ENCODE measurements around the gene GUCY1B1. TPM values are rescaled to one million over a fixed set of nuclear protein-coding genes. Genes with fewer than 3 reads are reported as not detected.

GUCY1B1 gene
- total RNA-seq, 1 experiment from 2014 or later = not detected

GRCh38 chr4:155774033-155774432 is 15.2 kb downstream of the GUCY1B1 start (continued):
- TF ChIP-seq, protein P1, sequence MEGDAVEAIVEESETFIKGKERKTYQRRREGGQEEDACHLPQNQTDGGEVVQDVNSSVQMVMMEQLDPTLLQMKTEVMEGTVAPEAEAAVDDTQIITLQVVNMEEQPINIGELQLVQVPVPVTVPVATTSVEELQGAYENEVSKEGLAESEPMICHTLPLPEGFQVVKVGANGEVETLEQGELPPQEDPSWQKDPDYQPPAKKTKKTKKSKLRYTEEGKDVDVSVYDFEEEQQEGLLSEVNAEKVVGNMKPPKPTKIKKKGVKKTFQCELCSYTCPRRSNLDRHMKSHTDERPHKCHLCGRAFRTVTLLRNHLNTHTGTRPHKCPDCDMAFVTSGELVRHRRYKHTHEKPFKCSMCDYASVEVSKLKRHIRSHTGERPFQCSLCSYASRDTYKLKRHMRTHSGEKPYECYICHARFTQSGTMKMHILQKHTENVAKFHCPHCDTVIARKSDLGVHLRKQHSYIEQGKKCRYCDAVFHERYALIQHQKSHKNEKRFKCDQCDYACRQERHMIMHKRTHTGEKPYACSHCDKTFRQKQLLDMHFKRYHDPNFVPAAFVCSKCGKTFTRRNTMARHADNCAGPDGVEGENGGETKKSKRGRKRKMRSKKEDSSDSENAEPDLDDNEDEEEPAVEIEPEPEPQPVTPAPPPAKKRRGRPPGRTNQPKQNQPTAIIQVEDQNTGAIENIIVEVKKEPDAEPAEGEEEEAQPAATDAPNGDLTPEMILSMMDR (IDR thresholded peaks at IDR 0.05 in 2 of 3, conservative IDR thresholded peaks at IDR 0.05 in 1 of 3; ENCODE audit: borderline replicate concordance in 1 of 3, insufficient read depth in 1 of 3, low read depth in 2 of 3, low read length in 2 of 3) = no peak
- no peak for TF ChIP-seq TCF7L2 (IDR thresholded peaks at IDR 0.05; ENCODE audit: borderline replicate concordance, extremely low read depth, insufficient read depth, insufficient read length)
- no peak for TF ChIP-seq MAX (IDR thresholded peaks at IDR 0.05)
- TF ChIP-seq SRF (IDR thresholded peaks at IDR 0.05; ENCODE audit: low read depth) = no peak
- no peak for TF ChIP-seq ZFX (IDR thresholded peaks at IDR 0.05)
- TF ChIP-seq ZNF274 (IDR thresholded peaks at IDR 0.05; ENCODE audit: low read depth, low read length) = no peak
- TF ChIP-seq POLR2A (IDR thresholded peaks at IDR 0.05; ENCODE audit: borderline replicate concordance, extremely low read depth, insufficient read depth, insufficient read length) = no peak
- TF ChIP-seq SIN3A (IDR thresholded peaks at IDR 0.05; ENCODE audit: low read depth) = no peak
- no peak for TF ChIP-seq CEBPB (IDR thresholded peaks at IDR 0.05; ENCODE audit: low read depth)
- no peak for TF ChIP-seq RAD21 (IDR thresholded peaks at IDR 0.05; ENCODE audit: low read depth)
- TF ChIP-seq ELF1 (IDR thresholded peaks at IDR 0.05; ENCODE audit: borderline replicate concordance, low read depth) = no peak

DNA sequence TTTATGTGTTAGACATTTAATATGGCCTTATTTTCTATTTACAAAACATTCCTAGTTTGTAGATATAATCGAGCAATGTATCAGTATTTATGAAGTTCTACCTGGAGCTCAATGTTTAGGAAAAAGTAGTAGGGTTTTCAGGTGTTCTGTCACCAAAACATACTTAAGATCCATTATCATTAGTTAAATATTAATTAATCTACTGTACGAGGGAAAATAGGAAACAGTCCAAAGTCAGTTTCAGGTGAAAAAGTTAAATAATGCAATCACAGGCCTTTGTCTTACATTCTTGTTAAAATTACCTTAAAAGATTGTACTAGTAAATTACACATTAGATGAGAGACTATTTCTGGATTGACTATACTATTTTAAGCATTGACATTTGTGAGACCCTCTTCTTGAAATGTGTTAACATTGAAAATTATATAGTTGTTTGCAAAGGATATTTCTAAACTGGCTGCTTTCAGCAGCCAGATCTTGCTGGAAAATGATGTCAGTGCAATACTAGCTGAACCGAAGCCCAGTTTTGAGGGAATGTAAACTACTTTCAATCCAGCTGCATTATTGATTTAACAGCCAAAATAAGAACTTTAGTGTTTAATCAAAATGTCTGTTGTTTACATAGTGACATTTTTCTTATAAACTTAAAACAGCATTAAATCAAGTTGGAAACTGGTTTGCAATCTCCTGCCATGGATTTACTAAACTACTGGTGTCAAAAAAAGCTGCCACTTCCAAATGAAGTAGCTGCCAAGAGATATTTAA is 19.3 kb downstream of the GUCY1B1 start:
- Histone ChIP-seq H3K36me3 (ENCODE audit: control insufficient read depth in 1 of 2, insufficient read depth in 2 of 2, low read length in 2 of 2) (no peaks in the 10 kb centered on the region), H3K4me2 (ENCODE audit: low read length) (no peak overlapping the region), H3K27ac (ENCODE audit: low read depth, low read length) (no peak overlapping the region), H3K9me3 (ENCODE audit: control insufficient read depth in 1 of 2, insufficient read depth in 1 of 2, low read depth in 1 of 2, low read length in 2 of 2) (no peaks in the 10 kb centered on the region), H3K4me1 (ENCODE audit: control insufficient read depth in 1 of 2, insufficient read depth in 2 of 2, low read length in 2 of 2) (no peaks in the 10 kb centered on the region), H3K9ac (ENCODE audit: low read length) (no peak overlapping the region), H2AFZ (ENCODE audit: low read depth, low read length, poor library complexity, severe bottlenecking) (no peak overlapping the region), H3K4me3 (replicated peaks in 1 of 2; ENCODE audit: low read depth in 1 of 2, low read length in 2 of 2) (no peak overlapping the region), H3K79me2 (ENCODE audit: insufficient read depth, low read length) (no peaks in the 10 kb centered on the region), H3K27me3 (ENCODE audit: insufficient read depth, low read length) (no peaks in the 10 kb centered on the region), H3K9me2 (ENCODE audit: insufficient read depth) (no peaks in the 10 kb centered on the region), H4K20me1 (ENCODE audit: insufficient read depth) (no peaks in the 10 kb centered on the region)
- no peak for DNase-seq (ENCODE audit: low read depth, low spot score)
- BruUV-seq (replicated peaks) = no TSS peak
- TF ChIP-seq CEBPB (IDR thresholded peaks at IDR 0.05; ENCODE audit: low read depth) = no peak
- TF ChIP-seq, protein P1 (IDR thresholded peaks at IDR 0.05 in 2 of 3, conservative IDR thresholded peaks at IDR 0.05 in 1 of 3; ENCODE audit: borderline replicate concordance in 1 of 3, insufficient read depth in 1 of 3, low read depth in 2 of 3, low read length in 2 of 3) = no peak
- TF ChIP-seq TCF7L2 (IDR thresholded peaks at IDR 0.05; ENCODE audit: borderline replicate concordance, extremely low read depth, insufficient read depth, insufficient read length) = no peak
- no peak for TF ChIP-seq CBX3 (IDR thresholded peaks at IDR 0.05; ENCODE audit: low read depth)
- ATAC-seq = no peak
- intact Hi-C loops (cut with micrococcal nuclease) = no loop called here
- ChIA-PET POLR2A (no interaction called here), RAD21 (ENCODE audit: low non-redundant PET in 1 of 2, low total read pairs in 2 of 2, uncharacterized antibody in 2 of 2, unreplicated experiment in 2 of 2) (no interaction called here), CTCF (no interaction called here)

Measured in HCT116 (cell line).